GM12873 (cell line): ENCODE results near the gene RARB.

Experiments used
- CTCF ChIP-seq: IDR thresholded peaks from 2 replicates; pipeline ENCODE4 v1.5.1; 2012; ENCODE audit warnings: low read depth, mild to moderate bottlenecking, moderate library complexity, low read length, control low read depth; ENCODE audit not compliant: insufficient read depth; ENCODE audit errors: missing control alignments

The RARB gene

GRCh38 chr3:25429361-25430286 is 1.6 kb downstream of the RARB start:
- no peak for TF ChIP-seq CTCF

- TF ChIP-seq CTCF = no peak
These were observed 2.3 kb downstream of the RARB start for GRCh38 chr3:25430287-25430934.

- no peak for TF ChIP-seq CTCF
These were observed 3.1 kb downstream of the RARB start for GRCh38 chr3:25430935-25431770.

- no peak for TF ChIP-seq CTCF
These were observed 4.2 kb downstream of the RARB start for GRCh38 chr3:25432176-25432720.

- TF ChIP-seq CTCF = no peak
These were observed 5.0 kb downstream of the RARB start for GRCh38 chr3:25433106-25433505.

- no peak for TF ChIP-seq CTCF
These were observed 5.8 kb downstream of the RARB start for GRCh38 chr3:25433868-25434267.

GRCh38 chr3:25437953-25438352 is 9.9 kb downstream of the RARB start:
- TF ChIP-seq CTCF = no peak
